ENCODE data around the gene GCN1.

The GCN1 gene

GRCh38 chr12:120089105-120089504, 105.4 kb downstream of the GCN1 start:
- DNase-seq (ENCODE audit: low read depth, low spot score): no peak
- no peak overlapping the region for H3K4me3 ChIP-seq (ENCODE audit: low read length)

- peak; percentile 99 for DNase-seq (ENCODE audit: low read depth, low spot score)
- H3K4me3 ChIP-seq (ENCODE audit: low read length): peak overlapping the region; percentile 52
These were observed 107.5 kb downstream of the GCN1 start for GRCh38 chr12:120086801-120087621.

GRCh38 chr12:120085920-120086645, 108.4 kb downstream of the GCN1 start:
- DNase-seq (ENCODE audit: low read depth, low spot score): no peak
- H3K4me3 ChIP-seq (ENCODE audit: low read length): no peak overlapping the region

- no peak overlapping the region for H3K4me3 ChIP-seq (ENCODE audit: low read length)
- no peak for DNase-seq (ENCODE audit: low read depth, low spot score)
These were observed 112.9 kb downstream of the GCN1 start for GRCh38 chr12:120081641-120082040.

GRCh38 chr12:120079411-120080400, 114.8 kb downstream of the GCN1 start:
- H3K4me3 ChIP-seq (ENCODE audit: low read length): no peak overlapping the region; the same call in 1 of the 2 replicates

GRCh38 chr12:120078868-120079267, 115.6 kb downstream of the GCN1 start:
- H3K4me3 ChIP-seq (ENCODE audit: low read length): peak overlapping the region; percentile 30
- DNase-seq (ENCODE audit: low read depth, low spot score): peak; percentile 92

More at GRCh38 chr12:120079411-120080400, 114.8 kb downstream of the GCN1 start:
- DNase-seq (ENCODE audit: low read depth, low spot score): no peak

- H3K4me3 ChIP-seq (ENCODE audit: low read length): no peak overlapping the region
- DNase-seq (ENCODE audit: low read depth, low spot score): no peak
These were observed 117.3 kb downstream of the GCN1 start for GRCh38 chr12:120077260-120077659.

Data from Jurkat, Clone E6-1 (cell line).